GM20000 (cell line): ENCODE results near the gene RFX2.

ENCODE experiments used
- DNase-seq: peaks from one replicate; pipeline ENCODE4 v3.0.0; 2012; ENCODE audit warnings: low spot score
- TF ChIP-seq, protein P1 (sequence below): IDR thresholded peaks from 2 replicates; pipeline ENCODE4 v1.5.1; 2012; ENCODE audit warnings: mild to moderate bottlenecking, control low read depth; ENCODE audit errors: extremely low read depth, missing control alignments

The RFX2 gene

GRCh38 chr19:5996102-5996501 is 114.2 kb downstream of the RFX2 start:
- TF ChIP-seq, protein P1, sequence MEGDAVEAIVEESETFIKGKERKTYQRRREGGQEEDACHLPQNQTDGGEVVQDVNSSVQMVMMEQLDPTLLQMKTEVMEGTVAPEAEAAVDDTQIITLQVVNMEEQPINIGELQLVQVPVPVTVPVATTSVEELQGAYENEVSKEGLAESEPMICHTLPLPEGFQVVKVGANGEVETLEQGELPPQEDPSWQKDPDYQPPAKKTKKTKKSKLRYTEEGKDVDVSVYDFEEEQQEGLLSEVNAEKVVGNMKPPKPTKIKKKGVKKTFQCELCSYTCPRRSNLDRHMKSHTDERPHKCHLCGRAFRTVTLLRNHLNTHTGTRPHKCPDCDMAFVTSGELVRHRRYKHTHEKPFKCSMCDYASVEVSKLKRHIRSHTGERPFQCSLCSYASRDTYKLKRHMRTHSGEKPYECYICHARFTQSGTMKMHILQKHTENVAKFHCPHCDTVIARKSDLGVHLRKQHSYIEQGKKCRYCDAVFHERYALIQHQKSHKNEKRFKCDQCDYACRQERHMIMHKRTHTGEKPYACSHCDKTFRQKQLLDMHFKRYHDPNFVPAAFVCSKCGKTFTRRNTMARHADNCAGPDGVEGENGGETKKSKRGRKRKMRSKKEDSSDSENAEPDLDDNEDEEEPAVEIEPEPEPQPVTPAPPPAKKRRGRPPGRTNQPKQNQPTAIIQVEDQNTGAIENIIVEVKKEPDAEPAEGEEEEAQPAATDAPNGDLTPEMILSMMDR = no peak
- DNase-seq = no peak

DNA sequence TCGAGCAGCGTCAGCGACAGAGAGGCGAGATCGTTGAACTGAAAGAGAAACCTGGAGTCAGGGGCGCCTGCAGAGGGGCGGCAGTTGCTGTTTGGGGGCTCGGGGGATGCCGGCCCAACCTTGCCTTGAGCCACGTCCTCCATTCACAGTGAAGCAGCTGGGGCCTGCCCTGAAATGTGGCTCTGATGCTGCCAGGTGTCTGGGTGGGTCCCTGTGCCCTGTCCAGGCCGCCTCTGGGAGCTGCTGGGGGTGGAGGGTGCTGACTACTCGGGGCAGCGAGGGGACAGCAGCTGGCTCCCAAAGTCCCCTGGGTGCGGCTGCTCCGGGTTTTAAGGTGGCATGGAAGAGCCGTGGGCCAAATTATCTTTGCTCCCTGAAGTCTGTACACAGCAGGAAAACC is 114.7 kb downstream of the RFX2 start:
- no peak for DNase-seq
- TF ChIP-seq, protein P1 = no peak

- no peak for DNase-seq
- TF ChIP-seq, protein P1 = no peak
Observed at GRCh38 chr19:5994405-5995165, 115.7 kb downstream of the RFX2 start.

DNA sequence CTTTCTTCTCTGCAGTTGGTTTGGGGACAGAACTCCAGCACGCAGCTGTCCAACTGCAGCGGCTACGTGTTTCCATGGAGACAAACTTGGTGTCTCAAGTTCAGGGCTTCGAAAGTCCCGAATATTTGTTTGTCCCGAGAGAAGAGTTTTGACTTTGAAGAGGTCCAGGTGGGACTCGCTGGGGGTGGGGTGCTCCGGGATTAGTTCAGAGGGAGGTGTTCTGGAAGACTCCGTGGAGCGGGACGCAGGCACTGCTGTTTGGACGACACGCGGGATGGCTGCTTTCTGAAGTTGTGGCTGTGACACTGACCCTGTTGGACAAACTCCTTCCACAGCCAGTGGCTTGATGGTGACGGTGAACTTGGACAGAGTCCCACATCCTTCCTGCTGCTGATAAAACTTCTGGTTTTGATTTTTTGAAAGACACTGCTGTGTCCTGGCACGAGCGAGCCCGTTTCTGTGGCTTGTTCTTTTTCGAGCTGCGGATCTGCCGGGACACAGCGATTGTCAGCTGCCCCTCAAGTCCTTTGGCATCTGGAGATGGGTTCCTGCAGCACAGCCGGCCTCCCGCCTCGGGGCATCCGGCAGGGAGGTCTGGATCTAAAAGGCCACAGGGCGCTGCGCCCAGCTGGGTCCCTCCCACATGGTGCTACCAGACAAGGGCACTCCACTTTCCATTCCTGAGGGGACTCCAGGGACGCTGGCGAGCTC is 116.5 kb downstream of the RFX2 start:
- TF ChIP-seq, protein P1 = no peak
- DNase-seq = no peak

- DNase-seq = no peak
- TF ChIP-seq, protein P1 = no peak
Observed at GRCh38 chr19:5993201-5993600, 117.1 kb downstream of the RFX2 start.

- TF ChIP-seq, protein P1 = no peak
- DNase-seq = no peak
Observed at GRCh38 chr19:5992756-5993155, 117.5 kb downstream of the RFX2 start.

- TF ChIP-seq, protein P1 = no peak
- DNase-seq = no peak
Observed at GRCh38 chr19:5991244-5991838, 119.0 kb downstream of the RFX2 start.
